Measurements from ENCODE around the gene SELENON. TPM values are rescaled to one million over a fixed set of nuclear protein-coding genes. Genes with fewer than 3 reads are reported as not detected.
A peak's percentile ranks its signal among the peaks of the same experiment; 100 is the strongest.

The SELENON gene
- total and polyA plus RNA-seq, 2 of the 4 experiments (the other 2 are of a cell fraction): 9.1 to 114 TPM

DNA sequence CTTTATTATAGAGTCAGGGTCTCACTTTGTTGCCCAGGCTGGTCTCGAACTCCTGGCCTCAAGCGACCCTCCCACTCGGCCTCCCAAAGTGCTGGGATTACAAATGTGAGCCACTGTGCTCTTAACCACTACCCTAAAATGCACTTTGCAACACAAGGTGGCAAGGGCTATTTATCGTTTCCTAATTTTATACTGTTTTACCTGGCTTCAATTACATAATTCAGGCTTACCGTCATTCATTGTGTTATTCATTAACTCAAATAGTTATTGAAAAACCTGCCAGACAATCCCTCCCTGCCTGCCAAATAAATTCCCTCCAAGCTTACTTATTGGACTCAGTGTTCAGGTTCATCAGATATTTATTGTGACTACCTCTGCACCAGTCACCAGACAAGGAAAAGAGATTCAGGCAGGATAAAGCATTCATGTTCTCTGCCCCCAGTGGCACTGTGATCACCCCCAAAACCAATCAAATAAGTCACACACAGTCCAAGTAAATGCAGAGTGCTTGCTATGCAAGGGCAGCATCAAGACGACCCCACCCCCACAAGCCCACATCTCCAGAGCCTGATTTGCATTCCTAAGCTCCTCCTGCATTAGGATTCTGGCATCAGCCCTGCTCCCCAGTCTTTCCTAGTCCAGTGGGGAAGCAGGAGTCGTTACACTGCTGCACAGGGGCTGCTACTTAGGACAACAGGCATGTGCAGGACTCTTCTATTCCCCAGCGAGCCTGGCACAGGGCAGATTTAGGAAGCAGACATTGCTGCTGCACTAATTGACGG, 67.4 kb downstream of the SELENON start:
- H2AFZ ChIP-seq (replicated peaks; ENCODE audit: low read length, poor library complexity): peak overlapping the region; percentile 19
- peak overlapping the region; percentile 63 for H2AK9ac ChIP-seq (replicated peaks; ENCODE audit: low read depth, low read length, poor library complexity)
- H3K27me3 ChIP-seq (ENCODE audit: control insufficient read depth, insufficient read depth, low read length): no peaks in the 10 kb centered on the region
- no peak overlapping the region for H2BK5ac ChIP-seq (ENCODE audit: low read depth, low read length, poor library complexity, severe bottlenecking)
- CTCF ChIA-PET: interaction anchor here (0.9 kb wide), 1 partner anchor 27 kb away, joined by 8 read pairs; no protein-coding TSS in a partner anchor
- H4K8ac ChIP-seq (ENCODE audit: low read depth in 2 of 2, low read length in 2 of 2): no peak overlapping the region
- H3K4ac ChIP-seq (ENCODE audit: low read depth, low read length): no peak overlapping the region
- H3K23ac ChIP-seq (ENCODE audit: low read depth, low read length): no peak overlapping the region
- H3K79me1 ChIP-seq (ENCODE audit: low read depth in 1 of 2, low read length in 2 of 2): peaks cover 25 to 29% of the 10 kb centered on the region in 2 experiments
- no peak overlapping the region for H2BK20ac ChIP-seq (ENCODE audit: low read depth, low read length)
- ATAC-seq (ENCODE audit: low read depth) (peak; percentile 51), DNase-seq (no peak)
- intact Hi-C loops (cut with micrococcal nuclease) (no loop called here), dilution Hi-C loops (cut with HindIII; ENCODE audit: low sequenced_read_pairs, unreplicated experiment) (no loop called here), in situ Hi-C loops (cut with MboI; ENCODE audit: low sequenced_read_pairs) (no loop called here)
- H4K20me1 ChIP-seq (ENCODE audit: insufficient read depth, low read length): peaks cover 8% of the 10 kb centered on the region; the same call in 1 of the 2 replicates
- H3K27ac ChIP-seq (ENCODE audit: insufficient read depth, low read length): no peak overlapping the region
- H3K36me3 ChIP-seq (ENCODE audit: control insufficient read depth, insufficient read depth, low read length): peaks cover 34% of the 10 kb centered on the region
- no peak overlapping the region for H3K56ac ChIP-seq (ENCODE audit: extremely low read depth, insufficient read depth, low read length)
- H2AK5ac ChIP-seq (ENCODE audit: low read depth, low read length): no peak overlapping the region
- H4K91ac ChIP-seq (ENCODE audit: insufficient read depth, low read depth, low read length): no peak overlapping the region
- H2BK120ac ChIP-seq (ENCODE audit: low read depth, low read length): no peak overlapping the region
- H3K4me1 ChIP-seq (ENCODE audit: control insufficient read depth, insufficient read depth, low read length): peaks cover 3% of the 10 kb centered on the region
- no peak overlapping the region for H3K14ac ChIP-seq (replicated peaks; ENCODE audit: low read depth, low read length)
- POLR2A ChIA-PET (ENCODE audit: unreplicated experiment): interaction anchor here (0.5 kb wide), 1 partner anchor 130 kb away, joined by 4 read pairs; the partner anchor contains the start of gene PAFAH2
- H3K4me3 ChIP-seq (ENCODE audit: insufficient read depth, low read depth, low read length): no peak overlapping the region
- H3K4me2 ChIP-seq (ENCODE audit: low read depth, low read length): no peak overlapping the region
- no peaks in the 10 kb centered on the region for H3K9me3 ChIP-seq (ENCODE audit: control insufficient read depth, insufficient read depth, low read length)
- BruUV-seq (replicated peaks): no TSS peak
- H4K5ac ChIP-seq (ENCODE audit: low read depth, low read length): no peak overlapping the region
- WGBS, 2 experiments (ENCODE audit: extremely low coverage in 2 of 2, insufficient read length in 1 of 2): 84% methylated on average over 6 of the region's 9 CpGs; no CpG with 5 or more reads in 1 of the 2 experiments
- H2BK15ac ChIP-seq (ENCODE audit: low read depth, low read length): no peak overlapping the region
- H3K18ac ChIP-seq (ENCODE audit: low read depth, low read length): no peak overlapping the region
- no peak overlapping the region for H3K9ac ChIP-seq (ENCODE audit: low read depth, low read length)
- peaks cover 4% of the 10 kb centered on the region for H3K9me1 ChIP-seq (ENCODE audit: insufficient read depth, low read length)
- TF ChIP-seq MAZ (IDR thresholded peaks at IDR 0.05; ENCODE audit: borderline replicate concordance, low read depth, low read length) (no peak), NFE2L2 (IDR thresholded peaks at IDR 0.05; ENCODE audit: low read depth, low read length) (no peak), MXI1 (IDR thresholded peaks at IDR 0.05; ENCODE audit: borderline replicate concordance, low read depth, low read length) (no peak), CHD1 (IDR thresholded peaks at IDR 0.05; ENCODE audit: low read depth, low read length) (no peak), BHLHE40 (IDR thresholded peaks at IDR 0.05; ENCODE audit: low read depth, low read length) (no peak), FOS (IDR thresholded peaks at IDR 0.05; ENCODE audit: low read depth, low read length) (no peak), RAD21 (IDR thresholded peaks at IDR 0.05; ENCODE audit: low read length) (no peak), MAFK (IDR thresholded peaks at IDR 0.05; ENCODE audit: low read depth, low read length) (no peak), SMC3 (IDR thresholded peaks at IDR 0.05; ENCODE audit: low read depth, low read length) (no peak), RCOR1 (IDR thresholded peaks at IDR 0.05; ENCODE audit: insufficient replicate concordance, low read length) (no peak), CEBPB (IDR thresholded peaks at IDR 0.05; ENCODE audit: low read depth, low read length) (no peak), POLR2A (IDR thresholded peaks at IDR 0.05; ENCODE audit: low read depth, low read length) (no peak), ELK1 (IDR thresholded peaks at IDR 0.05; ENCODE audit: borderline replicate concordance, low read depth, low read length) (no peak)
- TF ChIP-seq, protein P1, sequence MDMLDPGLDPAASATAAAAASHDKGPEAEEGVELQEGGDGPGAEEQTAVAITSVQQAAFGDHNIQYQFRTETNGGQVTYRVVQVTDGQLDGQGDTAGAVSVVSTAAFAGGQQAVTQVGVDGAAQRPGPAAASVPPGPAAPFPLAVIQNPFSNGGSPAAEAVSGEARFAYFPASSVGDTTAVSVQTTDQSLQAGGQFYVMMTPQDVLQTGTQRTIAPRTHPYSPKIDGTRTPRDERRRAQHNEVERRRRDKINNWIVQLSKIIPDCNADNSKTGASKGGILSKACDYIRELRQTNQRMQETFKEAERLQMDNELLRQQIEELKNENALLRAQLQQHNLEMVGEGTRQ (IDR thresholded peaks at IDR 0.05; ENCODE audit: low read depth, low read length): no peak
- TF ChIP-seq, protein P2, sequence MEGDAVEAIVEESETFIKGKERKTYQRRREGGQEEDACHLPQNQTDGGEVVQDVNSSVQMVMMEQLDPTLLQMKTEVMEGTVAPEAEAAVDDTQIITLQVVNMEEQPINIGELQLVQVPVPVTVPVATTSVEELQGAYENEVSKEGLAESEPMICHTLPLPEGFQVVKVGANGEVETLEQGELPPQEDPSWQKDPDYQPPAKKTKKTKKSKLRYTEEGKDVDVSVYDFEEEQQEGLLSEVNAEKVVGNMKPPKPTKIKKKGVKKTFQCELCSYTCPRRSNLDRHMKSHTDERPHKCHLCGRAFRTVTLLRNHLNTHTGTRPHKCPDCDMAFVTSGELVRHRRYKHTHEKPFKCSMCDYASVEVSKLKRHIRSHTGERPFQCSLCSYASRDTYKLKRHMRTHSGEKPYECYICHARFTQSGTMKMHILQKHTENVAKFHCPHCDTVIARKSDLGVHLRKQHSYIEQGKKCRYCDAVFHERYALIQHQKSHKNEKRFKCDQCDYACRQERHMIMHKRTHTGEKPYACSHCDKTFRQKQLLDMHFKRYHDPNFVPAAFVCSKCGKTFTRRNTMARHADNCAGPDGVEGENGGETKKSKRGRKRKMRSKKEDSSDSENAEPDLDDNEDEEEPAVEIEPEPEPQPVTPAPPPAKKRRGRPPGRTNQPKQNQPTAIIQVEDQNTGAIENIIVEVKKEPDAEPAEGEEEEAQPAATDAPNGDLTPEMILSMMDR (conservative IDR thresholded peaks at IDR 0.05; ENCODE audit: low read depth, low read length): no peak
